Hepatocyte (in vitro differentiated cells): Measurements from ENCODE around the gene CHMP2B. TPM values are rescaled to one million over a fixed set of nuclear protein-coding genes. Genes with fewer than 3 reads are reported as not detected.

Source experiments
- microRNA-seq: library from miRNA; unstranded; fragments of <30 nt; microRNA quantifications from one replicate; pipeline ENCODE4, GENCODE V29; 2017
- polyA plus RNA-seq: library from polyadenylated mRNA; unstranded; fragments of >200 nt; fragmentation: Nextera tagmentation; extraction: Ambion mirVana; gene quantifications from 2 replicates; pipeline ENCODE4 v1.2.1, GENCODE V29; 2016
- small RNA-seq: library from RNA; depleted of rRNA; stranded (forward); fragments of <200 nt; gene quantifications from one replicate; pipeline ENCODE3, GENCODE V24; 2014
- total RNA-seq: library from RNA; depleted of rRNA; stranded (reverse); fragments of >200 nt; gene quantifications from 2 replicates; pipeline ENCODE4 v1.2.3, GENCODE V29; 2014

Gene CHMP2B
- total and polyA plus RNA-seq, 2 experiments from 2014 or later, result 69.5 to 79.3 TPM

Small RNA genes within 50 kb of the gene (microRNA-seq; reads per million reads assigned to microRNA genes)
- gene MIR4795, result not detected

Small RNA genes within 50 kb of the gene (small RNA-seq; reads per million reads assigned to genes)
- not detected for gene MIR4795

Other genes starting within 250 kb of the CHMP2B start
- 18.7 and 22.2 TPM in 2 replicates for gene VGLL3, start 236.2 kb upstream of the CHMP2B start, total RNA-seq
- 4.1 and 6.9 TPM in 2 replicates for gene VGLL3, start 236.2 kb upstream of the CHMP2B start, polyA plus RNA-seq
- not detected in 2 replicates for gene POU1F1, start 49.3 kb downstream of the CHMP2B start, total RNA-seq
- not detected in 2 replicates for gene POU1F1, start 49.3 kb downstream of the CHMP2B start, polyA plus RNA-seq